PC-3 (cell line): Measurements from ENCODE around the gene SLC24A3.

Experiments
- CTCF ChIP-seq: fragments of 300-600 bp; sonication (generic); conservative IDR thresholded peaks from 2 replicates; pipeline ENCODE4 v1.5.1; 2017; ENCODE audit warnings: antibody characterized with exemption, low read depth, mild to moderate bottlenecking, low read length
- EZH2phosphoT487 ChIP-seq: fragments of 300-600 bp; sonication (generic); IDR thresholded peaks from 2 replicates; pipeline ENCODE4 v1.6.1; 2018; ENCODE audit warnings: mild to moderate bottlenecking, antibody characterized with exemption, low read length, borderline replicate concordance

GRCh38 chr20:19720991-19721390 is 508.5 kb downstream of the SLC24A3 start:
- TF ChIP-seq EZH2phosphoT487, result no peak
- no peak for TF ChIP-seq CTCF
